ENCODE measurements around the gene GBP6. TPM values are rescaled to one million over a fixed set of nuclear protein-coding genes. Genes with fewer than 3 reads are reported as not detected.

The GBP6 gene
- total RNA-seq, 1 donor from 2014 or later, result 0.07 TPM

DNA sequence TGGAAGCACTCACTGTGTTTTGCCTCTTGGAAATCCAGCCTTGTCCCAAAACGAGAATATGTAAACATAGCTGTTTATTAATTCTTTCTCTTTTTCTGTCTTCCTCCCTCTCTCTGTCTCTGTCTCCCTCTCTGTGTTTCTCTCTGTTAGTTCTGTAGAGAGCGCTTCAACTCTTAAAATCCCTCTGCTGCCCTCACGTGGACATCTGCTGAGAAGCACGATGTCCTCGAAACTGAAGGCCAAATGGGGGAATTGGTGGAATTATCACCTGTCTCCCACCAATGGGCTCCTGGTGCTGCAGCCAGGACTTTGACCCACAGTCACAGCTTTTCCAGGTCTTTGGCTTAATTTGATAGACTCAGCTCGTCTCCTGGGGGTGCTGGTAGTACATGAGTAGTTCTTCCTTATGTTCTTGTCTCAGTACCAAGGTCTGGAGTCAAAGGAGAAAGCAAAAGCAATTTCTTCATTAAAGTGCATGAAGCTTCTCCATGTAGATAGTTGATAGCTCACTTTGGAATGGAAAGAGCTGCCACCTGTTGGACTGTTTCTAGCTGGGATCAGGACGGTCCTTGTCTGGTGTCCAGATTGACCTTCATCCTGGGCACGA lies 5.5 kb upstream of the GBP6 start:
- peak; percentile 36 for DNase-seq (ENCODE audit: low read depth)
- no peak overlapping the region for H3K4me3 ChIP-seq (ENCODE audit: insufficient read depth, low read depth, low read length)
- Mint-ChIP-seq H3K4me3 (ENCODE audit: unreplicated experiment) (no peak overlapping the region), H3K27ac (ENCODE audit: unreplicated experiment) (no peak overlapping the region), H3K36me3 (ENCODE audit: low read depth, unreplicated experiment) (no peaks in the 10 kb centered on the region), H3K9me3 (ENCODE audit: unreplicated experiment) (no peaks in the 10 kb centered on the region), H3K27me3 (ENCODE audit: low read depth, unreplicated experiment) (no peaks in the 10 kb centered on the region), H3K4me1 (ENCODE audit: low read depth, unreplicated experiment) (peaks cover 11% of the 10 kb centered on the region)
- H3K27ac ChIP-seq (ENCODE audit: low read depth, low read length), result no peak overlapping the region
- H3K27me3 ChIP-seq (ENCODE audit: insufficient read depth, low read length), result no peaks in the 10 kb centered on the region
- H3K9me3 ChIP-seq (ENCODE audit: insufficient read depth, low read depth, low read length), result no peaks in the 10 kb centered on the region
- no peaks in the 10 kb centered on the region for H3K79me2 ChIP-seq (ENCODE audit: insufficient read depth, low read length)
- no peaks in the 10 kb centered on the region for H3K36me3 ChIP-seq (ENCODE audit: insufficient read depth, low read length)
- H3K4me1 ChIP-seq (ENCODE audit: insufficient read depth, low read length), result no peaks in the 10 kb centered on the region
- FAIRE-seq, result peak; percentile 64
- no peak overlapping the region for H3K9ac ChIP-seq (ENCODE audit: low read length)
- H2AFZ ChIP-seq (ENCODE audit: low read depth, low read length), result no peak overlapping the region
- no peaks in the 10 kb centered on the region for H4K20me1 ChIP-seq (ENCODE audit: insufficient read depth, low read length)
- no peak for TF ChIP-seq EZH2 (IDR thresholded peaks at IDR 0.05; ENCODE audit: insufficient read depth, low read length)
- TF ChIP-seq, protein P1, sequence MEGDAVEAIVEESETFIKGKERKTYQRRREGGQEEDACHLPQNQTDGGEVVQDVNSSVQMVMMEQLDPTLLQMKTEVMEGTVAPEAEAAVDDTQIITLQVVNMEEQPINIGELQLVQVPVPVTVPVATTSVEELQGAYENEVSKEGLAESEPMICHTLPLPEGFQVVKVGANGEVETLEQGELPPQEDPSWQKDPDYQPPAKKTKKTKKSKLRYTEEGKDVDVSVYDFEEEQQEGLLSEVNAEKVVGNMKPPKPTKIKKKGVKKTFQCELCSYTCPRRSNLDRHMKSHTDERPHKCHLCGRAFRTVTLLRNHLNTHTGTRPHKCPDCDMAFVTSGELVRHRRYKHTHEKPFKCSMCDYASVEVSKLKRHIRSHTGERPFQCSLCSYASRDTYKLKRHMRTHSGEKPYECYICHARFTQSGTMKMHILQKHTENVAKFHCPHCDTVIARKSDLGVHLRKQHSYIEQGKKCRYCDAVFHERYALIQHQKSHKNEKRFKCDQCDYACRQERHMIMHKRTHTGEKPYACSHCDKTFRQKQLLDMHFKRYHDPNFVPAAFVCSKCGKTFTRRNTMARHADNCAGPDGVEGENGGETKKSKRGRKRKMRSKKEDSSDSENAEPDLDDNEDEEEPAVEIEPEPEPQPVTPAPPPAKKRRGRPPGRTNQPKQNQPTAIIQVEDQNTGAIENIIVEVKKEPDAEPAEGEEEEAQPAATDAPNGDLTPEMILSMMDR (IDR thresholded peaks at IDR 0.05; ENCODE audit: insufficient read depth, low read depth, low read length), result peak; percentile 84
- H3K4me2 ChIP-seq (ENCODE audit: low read length), result no peak overlapping the region

DNA sequence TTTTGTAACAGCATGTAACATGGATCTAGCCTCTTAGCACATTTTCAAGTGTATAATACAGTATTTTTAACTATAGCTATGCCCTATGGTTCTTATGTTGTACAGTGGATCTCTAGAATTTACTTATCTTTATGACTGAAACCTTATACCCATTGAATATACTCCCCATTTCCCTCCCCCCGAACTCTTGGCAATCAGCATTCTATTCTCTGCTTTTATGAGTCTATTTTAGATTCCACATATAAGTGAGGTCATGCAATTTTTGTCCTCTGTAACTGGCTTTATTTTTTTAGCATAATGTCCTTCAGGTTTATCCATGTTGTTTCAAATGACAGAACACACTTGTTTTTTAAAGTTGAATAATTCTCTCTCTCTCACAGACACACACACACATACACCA lies 3.1 kb upstream of the GBP6 start:
- Histone ChIP-seq H3K9me3 (ENCODE audit: insufficient read depth, low read depth, low read length) (no peaks in the 10 kb centered on the region), H3K79me2 (ENCODE audit: insufficient read depth, low read length) (no peaks in the 10 kb centered on the region), H3K9ac (ENCODE audit: low read length) (no peak overlapping the region), H3K4me2 (ENCODE audit: low read length) (no peak overlapping the region), H2AFZ (ENCODE audit: low read depth, low read length) (no peak overlapping the region), H3K4me3 (ENCODE audit: insufficient read depth, low read depth, low read length) (no peak overlapping the region), H4K20me1 (ENCODE audit: insufficient read depth, low read length) (no peaks in the 10 kb centered on the region), H3K27ac (ENCODE audit: low read depth, low read length) (no peak overlapping the region), H3K36me3 (ENCODE audit: insufficient read depth, low read length) (no peaks in the 10 kb centered on the region), H3K4me1 (ENCODE audit: insufficient read depth, low read length) (no peaks in the 10 kb centered on the region), H3K27me3 (ENCODE audit: insufficient read depth, low read length) (no peaks in the 10 kb centered on the region)
- Mint-ChIP-seq H3K27me3 (ENCODE audit: low read depth, unreplicated experiment) (no peaks in the 10 kb centered on the region), H3K4me1 (ENCODE audit: low read depth, unreplicated experiment) (peaks cover 16% of the 10 kb centered on the region), H3K9me3 (ENCODE audit: unreplicated experiment) (no peaks in the 10 kb centered on the region), H3K36me3 (ENCODE audit: low read depth, unreplicated experiment) (no peaks in the 10 kb centered on the region), H3K4me3 (ENCODE audit: unreplicated experiment) (no peak overlapping the region), H3K27ac (ENCODE audit: unreplicated experiment) (no peak overlapping the region)
- TF ChIP-seq, protein P1 (IDR thresholded peaks at IDR 0.05; ENCODE audit: insufficient read depth, low read depth, low read length), result no peak
- DNase-seq (ENCODE audit: low read depth) (no peak), FAIRE-seq (no peak)

DNA sequence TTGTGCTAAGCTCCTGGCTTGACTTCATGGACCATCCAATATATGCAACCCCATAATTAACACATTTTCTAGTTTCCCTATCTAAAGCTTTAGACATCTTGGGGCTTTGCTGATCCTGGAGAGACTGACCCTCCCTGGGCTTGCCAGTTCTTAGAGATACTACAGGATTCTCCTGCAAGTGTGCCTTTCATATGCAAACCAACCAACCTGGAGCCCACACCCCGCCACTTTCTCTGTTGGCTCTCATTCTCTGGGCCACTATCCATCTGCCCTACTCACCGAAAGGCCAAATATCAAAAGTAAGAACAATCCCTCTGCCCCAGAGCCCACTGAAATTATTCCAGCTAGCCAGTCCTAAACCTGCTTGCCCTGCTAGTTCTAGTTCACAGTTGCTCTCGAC lies 2.2 kb upstream of the GBP6 start:
- Histone ChIP-seq H3K9me3 (ENCODE audit: insufficient read depth, low read depth, low read length) (no peaks in the 10 kb centered on the region), H2AFZ (ENCODE audit: low read depth, low read length) (no peak overlapping the region), H3K4me1 (ENCODE audit: insufficient read depth, low read length) (no peaks in the 10 kb centered on the region), H3K36me3 (ENCODE audit: insufficient read depth, low read length) (no peaks in the 10 kb centered on the region), H3K27ac (ENCODE audit: low read depth, low read length) (no peak overlapping the region), H4K20me1 (ENCODE audit: insufficient read depth, low read length) (no peaks in the 10 kb centered on the region), H3K27me3 (ENCODE audit: insufficient read depth, low read length) (no peaks in the 10 kb centered on the region), H3K79me2 (ENCODE audit: insufficient read depth, low read length) (no peaks in the 10 kb centered on the region), H3K9ac (ENCODE audit: low read length) (no peak overlapping the region), H3K4me3 (ENCODE audit: insufficient read depth, low read depth, low read length) (no peak overlapping the region), H3K4me2 (ENCODE audit: low read length) (no peak overlapping the region)
- DNase-seq (ENCODE audit: low read depth), result no peak
- Mint-ChIP-seq H3K27me3 (ENCODE audit: low read depth, unreplicated experiment) (no peaks in the 10 kb centered on the region), H3K27ac (ENCODE audit: unreplicated experiment) (no peak overlapping the region), H3K4me3 (ENCODE audit: unreplicated experiment) (no peak overlapping the region), H3K9me3 (ENCODE audit: unreplicated experiment) (no peaks in the 10 kb centered on the region), H3K4me1 (ENCODE audit: low read depth, unreplicated experiment) (peaks cover 12% of the 10 kb centered on the region), H3K36me3 (ENCODE audit: low read depth, unreplicated experiment) (no peaks in the 10 kb centered on the region)
- TF ChIP-seq, protein P1 (IDR thresholded peaks at IDR 0.05; ENCODE audit: insufficient read depth, low read depth, low read length), result no peak
- TF ChIP-seq EZH2 (IDR thresholded peaks at IDR 0.05; ENCODE audit: insufficient read depth, low read length), result no peak
- no peak for FAIRE-seq
